GM23248 (cell line): ENCODE results near the gene PKLR.

Experiments used
- EZH2 ChIP-seq: fragments of 200-600 bp; sonication (generic); IDR thresholded peaks from 2 replicates; pipeline ENCODE4 v1.6.1; 2018; ENCODE audit warnings: antibody characterized with exemption, mild to moderate bottlenecking; ENCODE audit not compliant: insufficient read depth, poor library complexity, severe bottlenecking
- EZH2phosphoT487 ChIP-seq: fragments of 200-600 bp; sonication (generic); IDR thresholded peaks from 2 replicates; pipeline ENCODE4 v1.6.1; 2018; ENCODE audit warnings: antibody characterized with exemption, moderate library complexity, mild to moderate bottlenecking, low read depth; ENCODE audit not compliant: insufficient read depth

- TF ChIP-seq EZH2phosphoT487 (no peak), EZH2 (no peak)
These were observed 47.0 kb downstream of the PKLR start for GRCh38 chr1:155254228-155254713.
